GM21737 (cell line): ENCODE results near the gene PCDH9.

ENCODE experiments used
- ATAC-seq: cut with Tn5 transposase; IDR thresholded peaks from one replicate; pipeline ENCODE4 v1.9.1; 2021; ENCODE audit warnings: mild to moderate bottlenecking, moderate library complexity; ENCODE audit not compliant: unreplicated experiment

PCDH9 gene

DNA sequence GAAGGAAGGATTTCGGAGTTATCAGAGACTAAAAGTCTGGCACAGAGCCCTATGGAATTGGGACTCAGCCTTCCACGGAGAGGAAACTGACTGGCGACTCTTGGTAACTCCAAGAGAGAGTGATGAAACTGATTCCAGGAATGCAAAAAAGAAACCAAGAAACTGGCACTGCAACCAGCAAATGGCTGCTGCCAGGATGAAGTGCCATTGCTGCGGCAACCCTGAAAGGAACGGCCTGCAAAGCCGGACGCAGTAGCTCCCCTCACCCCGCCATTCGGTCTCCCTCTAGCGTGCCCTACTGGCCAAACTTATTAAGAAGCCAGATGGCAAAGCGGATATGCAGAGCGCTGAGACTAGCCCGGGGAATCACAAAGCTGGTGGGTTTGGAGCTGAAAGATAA is 236.0 kb downstream of the PCDH9 start:
- peak; percentile 74 for ATAC-seq

DNA sequence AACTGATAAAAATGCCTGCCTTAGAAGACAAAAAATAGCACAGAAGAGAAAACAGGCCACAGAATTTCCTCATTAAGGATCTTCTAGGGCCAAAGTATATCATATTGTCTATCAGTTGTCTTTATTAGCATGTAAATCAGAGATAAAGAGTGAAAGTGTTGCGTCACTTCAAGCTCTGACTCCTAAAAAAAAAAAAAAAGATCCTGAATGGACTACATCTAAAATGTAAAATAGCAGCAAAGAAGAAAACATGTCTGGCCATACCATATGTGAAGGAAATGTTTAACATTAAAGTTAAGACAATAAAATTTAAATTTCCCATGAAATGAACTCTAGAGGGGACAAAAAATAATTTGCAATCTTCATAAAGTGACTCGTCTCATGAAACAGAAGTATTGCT is 237.4 kb downstream of the PCDH9 start:
- ATAC-seq = no peak

DNA sequence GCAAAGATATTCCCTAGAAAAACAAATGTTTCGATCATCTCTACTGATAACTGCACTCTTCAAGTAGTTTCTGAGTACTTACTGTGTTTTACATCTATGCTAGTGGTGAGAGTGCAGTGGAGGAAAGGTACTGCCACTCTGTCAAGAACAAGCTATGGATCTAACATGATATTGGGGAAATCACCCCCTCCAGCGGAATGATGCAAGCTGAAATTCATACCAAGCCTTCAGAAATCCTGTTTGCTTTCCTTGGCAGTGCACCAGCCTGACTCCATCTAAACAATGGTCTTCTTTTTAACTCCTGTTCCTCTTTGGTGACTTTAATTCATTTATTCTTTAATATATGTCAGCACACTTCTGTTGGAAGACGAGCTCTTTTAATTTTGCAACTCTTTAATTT is 238.0 kb downstream of the PCDH9 start:
- no peak for ATAC-seq

DNA sequence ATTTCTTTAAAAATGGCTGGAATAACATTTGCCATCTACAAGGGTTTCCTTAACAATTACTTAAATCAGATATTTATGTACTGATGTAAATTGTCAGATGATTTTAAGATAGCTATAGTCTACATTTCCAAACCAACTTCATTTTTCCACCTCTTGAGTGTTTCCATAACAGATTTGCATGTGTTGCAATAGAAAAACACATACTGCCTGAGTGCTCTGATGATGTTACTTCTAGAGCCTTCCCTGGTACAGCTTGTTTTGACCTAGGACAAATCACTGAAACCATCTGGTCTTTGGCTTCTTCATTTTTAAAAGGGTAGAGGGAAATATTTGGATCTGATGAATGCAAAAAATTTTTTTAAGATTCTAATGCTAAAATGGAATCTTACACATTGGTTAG is 245.9 kb downstream of the PCDH9 start:
- ATAC-seq = no peak

DNA sequence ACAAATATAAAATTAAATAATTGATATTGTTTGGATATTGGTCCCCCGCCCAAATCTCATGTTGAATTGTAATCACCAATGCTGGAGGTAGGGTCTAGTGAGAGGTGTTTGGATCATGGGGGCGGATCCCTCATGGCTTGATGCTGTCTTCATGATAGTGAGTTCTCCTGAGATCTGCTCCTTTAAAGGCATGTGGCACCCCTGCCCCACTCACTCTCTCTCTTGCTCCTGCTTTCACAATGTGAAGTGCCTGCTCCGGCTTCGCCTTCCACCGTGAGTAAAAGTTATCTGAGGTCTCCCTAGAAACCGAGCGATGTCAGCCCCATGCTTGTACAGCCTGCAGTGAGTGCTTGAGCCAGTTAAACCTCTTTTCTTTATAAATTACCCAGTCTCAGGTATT is 248.2 kb downstream of the PCDH9 start:
- ATAC-seq = no peak

DNA sequence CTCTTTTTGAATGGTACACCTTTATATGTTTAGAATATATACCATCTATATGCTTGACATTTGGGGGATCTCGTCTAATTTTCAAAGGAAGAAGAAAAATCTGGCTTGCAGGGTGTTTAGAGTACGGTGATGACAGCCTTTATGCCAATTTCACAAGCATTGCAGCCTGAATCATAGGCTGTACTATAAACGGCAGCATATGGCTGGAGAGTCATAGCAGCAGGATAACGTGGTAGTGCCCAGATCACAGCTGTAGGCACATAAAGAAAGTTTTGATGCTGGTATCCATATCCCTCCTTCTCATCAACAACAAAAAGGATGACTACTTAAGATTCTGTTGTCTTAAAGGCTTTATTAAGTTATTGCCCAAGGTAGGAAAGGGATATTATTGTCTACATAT is 253.0 kb downstream of the PCDH9 start:
- no peak for ATAC-seq

DNA sequence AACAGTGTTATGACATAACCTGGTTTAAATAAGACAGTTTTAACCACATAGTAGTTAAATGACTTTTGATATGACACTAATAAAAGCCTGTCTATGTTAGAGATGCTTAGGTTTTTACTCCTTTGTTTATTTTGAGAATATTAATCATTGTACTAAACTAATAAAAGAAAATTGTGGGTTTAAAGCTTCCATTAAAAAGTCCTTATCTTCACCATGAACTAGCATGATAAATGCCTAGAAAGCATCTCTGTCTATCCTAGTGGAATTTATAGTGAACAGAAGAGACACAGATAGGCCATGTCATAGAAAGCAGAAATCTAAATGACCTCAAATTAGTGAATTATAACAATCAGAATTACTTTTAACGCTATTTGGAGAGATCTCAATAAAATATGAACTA is 255.2 kb downstream of the PCDH9 start:
- ATAC-seq = no peak

DNA sequence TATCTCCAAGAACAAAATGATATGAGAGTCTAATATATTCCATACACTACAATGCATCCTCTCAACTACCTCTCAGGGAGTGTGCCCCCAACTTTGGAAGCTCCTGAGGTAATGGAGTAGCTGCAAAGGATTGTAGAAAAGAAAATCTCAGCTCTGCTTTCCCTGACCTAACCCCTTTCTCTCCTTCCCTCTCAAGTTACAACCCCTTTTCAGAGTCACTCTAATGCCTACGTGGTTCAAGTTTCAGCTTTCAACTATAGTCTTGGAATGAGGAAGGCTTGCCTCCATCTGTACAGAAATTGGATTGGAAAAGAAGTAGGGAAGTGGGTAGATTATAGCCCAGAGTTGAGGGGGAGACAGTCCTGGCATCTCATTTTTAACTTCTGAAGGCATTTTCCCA is 256.0 kb downstream of the PCDH9 start:
- ATAC-seq = no peak

DNA sequence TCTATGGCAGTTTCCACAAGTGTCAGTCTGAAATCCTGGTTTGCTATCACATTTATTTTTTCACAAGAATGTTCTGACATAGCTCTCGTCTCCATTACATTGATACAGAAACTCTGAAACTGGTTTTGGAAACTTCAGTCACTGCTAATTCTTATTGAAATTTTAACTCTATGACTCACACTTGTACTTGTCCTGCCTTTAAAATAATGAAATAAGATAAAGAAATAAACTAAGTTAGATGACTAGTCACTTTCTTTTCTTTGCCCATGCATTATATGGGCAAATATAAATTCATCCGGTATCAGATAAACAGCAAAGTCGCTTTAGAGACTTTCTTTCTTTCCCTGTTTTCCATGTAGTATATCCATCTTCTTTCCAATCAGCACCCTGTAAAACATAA is 257.5 kb downstream of the PCDH9 start:
- ATAC-seq = no peak

DNA sequence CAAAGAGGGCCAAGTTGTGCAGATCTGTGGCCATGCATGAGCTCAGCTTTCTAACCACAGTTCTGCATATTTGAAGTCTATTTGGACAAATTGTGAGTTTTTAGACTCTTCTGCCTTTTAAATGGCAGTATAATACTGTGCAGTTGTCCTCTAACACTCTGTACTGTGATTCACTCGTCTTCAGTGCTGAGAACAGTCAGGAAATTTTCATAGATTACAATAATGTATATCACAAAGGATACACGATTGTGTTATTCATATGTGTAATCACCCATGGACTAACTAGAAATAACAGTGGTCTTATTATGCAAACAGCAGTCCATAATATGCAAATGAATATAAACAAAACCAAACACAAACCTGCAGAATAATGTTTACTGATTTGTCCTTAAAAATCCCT is 259.1 kb downstream of the PCDH9 start:
- no peak for ATAC-seq

DNA sequence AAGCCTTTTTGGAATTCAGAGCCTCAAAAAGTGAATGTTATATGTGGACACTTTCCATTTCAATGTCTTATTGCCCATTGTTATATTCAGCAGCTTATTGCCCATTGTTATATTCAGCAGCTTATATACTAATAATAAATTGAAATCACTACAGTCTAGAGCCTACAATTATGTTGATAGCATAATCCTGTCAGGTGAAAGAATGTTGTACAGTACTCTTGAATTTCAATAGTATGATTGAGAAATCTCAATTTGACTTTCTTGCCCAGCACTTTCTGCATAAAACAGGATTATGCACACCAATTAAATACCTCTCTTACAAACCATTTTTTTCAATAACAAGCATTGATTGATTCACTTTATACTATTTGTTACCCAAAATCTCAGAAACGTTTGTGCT is 260.8 kb downstream of the PCDH9 start:
- ATAC-seq = no peak

DNA sequence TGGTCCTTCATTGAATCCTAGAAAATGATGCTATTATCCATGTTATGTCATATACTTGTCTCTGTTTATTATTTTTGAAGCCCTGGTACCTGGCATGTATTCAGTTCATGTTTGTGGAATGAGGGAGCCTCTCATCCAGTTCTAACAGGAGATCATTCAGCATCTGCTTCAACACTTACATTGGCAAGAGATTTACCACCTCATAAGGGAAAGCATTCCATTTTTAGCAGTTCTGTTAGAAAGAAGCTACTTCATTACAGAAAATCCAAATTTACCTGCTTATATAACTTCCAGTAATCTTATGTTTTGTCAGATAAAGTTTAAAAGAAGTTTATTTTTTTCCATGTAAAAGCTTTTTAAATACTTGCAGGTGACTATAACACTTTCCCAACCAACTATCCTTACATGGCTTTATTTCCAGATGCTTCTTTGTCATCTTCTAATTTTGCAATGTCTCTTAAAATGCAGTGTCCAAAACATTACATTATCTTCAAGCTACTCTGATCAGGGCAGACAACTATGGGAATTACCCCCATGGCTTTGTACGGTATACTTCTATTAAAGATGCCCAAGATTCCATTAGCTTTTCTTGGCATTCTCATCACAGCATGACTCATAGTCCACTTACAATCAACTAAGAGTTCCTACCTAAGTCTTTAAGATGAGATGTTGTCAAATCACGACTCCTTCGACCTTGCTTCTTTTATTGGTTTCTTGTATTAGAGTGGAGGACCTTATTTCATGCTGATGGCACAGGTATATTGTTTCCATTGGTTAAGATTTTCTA is 262.1 kb downstream of the PCDH9 start:
- ATAC-seq = no peak

DNA sequence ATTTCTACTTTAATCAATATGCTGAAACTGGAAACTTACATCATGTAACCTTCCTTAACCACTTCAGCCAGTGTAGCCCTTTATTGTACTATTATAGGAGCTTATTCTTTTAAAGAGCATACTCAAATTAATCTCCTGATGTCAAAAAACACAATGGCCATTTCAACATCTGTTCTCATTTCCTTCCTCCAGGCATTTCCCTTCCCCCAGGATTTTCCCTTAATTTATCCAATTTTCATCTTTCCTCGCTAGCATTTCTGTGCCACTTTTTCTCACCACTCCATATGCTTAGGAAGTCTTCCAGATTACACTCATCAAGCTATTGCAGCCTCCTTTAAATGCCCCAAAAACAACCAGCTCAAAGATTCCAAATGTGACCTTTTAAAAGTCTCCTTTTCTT is 265.0 kb downstream of the PCDH9 start:
- ATAC-seq = no peak

DNA sequence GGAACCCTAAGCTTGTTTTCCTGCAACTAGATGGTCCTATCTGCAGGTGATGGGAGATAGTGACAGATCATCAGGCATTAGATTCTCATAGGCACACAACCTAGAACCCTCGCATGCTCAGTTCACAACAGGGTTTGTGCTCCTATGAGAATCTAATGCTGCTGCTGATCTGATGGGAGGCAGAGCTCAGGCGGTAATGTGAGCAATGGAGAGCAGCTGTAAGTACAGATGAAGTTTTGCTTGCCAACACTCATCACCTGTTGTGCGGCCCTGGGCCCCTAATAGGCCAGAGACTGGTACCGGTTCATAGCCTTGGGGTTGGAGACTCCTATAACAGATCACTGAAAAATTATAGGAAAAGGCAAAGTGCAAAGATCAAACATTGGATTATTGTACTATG is 267.2 kb downstream of the PCDH9 start:
- ATAC-seq = no peak

DNA sequence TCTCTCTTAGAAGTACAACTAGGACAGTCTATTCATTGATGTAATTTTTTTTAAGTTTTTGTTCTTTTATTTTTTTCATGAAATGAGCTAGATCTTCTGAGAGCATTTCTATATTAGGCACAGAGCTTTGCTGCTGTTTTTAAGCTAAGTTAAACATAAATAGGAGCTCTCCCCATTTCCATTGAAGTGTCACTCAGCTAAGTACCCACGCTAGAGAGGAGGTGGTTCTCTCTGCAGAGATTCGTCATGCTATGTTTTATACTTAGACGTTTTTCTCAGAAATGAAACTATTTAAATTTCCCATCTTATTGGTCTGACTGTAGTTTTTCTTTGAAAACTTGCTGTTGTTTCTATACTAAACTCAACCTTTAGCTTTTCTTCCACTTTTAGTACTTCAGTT is 271.5 kb downstream of the PCDH9 start:
- no peak for ATAC-seq

DNA sequence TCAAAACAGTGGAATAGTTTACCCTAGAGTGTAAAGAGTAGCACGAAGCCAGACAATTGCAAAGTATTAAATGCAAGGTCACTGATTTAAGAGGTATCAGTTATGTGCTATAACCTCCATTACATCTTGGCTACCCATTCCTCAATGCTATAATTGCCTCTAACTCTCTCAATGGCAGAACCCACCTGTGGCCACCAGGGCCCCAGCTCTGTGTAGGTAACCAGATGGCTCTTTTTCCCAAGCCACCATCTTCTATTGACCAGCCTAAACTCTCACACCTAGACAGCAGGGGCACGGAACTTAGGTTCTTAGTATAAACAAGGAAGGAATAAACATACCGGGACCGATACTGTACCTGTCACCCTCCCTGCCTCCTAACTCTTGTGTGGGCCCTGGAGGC is 277.6 kb downstream of the PCDH9 start:
- no peak for ATAC-seq

DNA sequence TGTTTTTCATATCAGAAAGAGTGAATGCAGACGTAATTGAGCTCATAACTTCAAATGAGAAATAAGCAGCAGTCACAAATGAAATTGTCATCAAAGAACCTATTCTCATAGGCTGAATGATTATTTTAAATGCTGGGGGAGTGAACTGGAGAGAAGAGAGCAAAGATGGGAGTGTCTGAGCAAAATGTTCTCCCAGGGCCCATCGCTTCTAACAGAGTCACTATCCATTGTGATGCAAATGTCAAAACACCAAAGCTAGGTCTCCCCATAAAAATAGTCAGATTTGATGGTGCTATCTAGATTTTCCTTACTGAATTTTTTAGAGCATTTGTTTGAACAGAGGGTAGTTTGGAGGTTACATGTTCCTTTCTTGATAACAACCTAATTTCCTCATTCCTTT is 278.7 kb downstream of the PCDH9 start:
- no peak for ATAC-seq

DNA sequence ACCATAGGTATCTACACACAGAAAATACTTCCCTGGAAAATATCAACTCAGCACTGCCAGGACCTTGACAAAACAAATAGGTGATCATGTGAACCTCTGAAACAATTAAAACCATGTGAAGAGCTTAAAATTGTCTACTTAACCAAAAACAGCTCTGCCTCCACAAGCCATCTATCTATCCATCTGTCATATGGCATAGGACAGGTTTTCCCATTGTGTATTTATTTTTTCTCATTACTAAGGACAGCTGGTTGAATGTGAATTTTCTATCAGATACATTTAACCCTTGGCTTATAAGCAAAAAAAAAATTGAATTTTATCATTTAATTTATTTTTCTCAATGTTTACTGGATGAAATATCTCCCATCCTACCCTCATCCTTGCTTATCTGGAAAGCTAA is 279.5 kb downstream of the PCDH9 start:
- no peak for ATAC-seq

DNA sequence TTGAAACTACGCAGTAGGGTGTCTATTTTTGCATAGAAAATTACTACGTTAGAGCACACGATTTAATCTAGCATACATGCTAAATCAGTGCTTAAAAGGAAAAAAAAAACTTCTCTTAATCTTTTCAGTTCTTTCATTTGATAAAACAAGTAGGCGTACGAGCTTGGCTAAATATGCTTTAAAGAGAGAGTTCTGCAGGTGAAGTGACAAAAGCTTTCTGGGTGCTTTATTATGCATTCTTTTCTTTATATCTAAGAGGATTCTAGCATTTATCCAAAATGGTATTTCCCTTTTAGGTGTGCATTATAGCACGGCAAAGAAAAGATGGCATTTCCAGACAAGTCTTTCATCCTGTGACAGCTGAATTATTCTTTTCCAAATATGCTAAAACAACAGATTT is 281.2 kb downstream of the PCDH9 start:
- ATAC-seq = no peak

DNA sequence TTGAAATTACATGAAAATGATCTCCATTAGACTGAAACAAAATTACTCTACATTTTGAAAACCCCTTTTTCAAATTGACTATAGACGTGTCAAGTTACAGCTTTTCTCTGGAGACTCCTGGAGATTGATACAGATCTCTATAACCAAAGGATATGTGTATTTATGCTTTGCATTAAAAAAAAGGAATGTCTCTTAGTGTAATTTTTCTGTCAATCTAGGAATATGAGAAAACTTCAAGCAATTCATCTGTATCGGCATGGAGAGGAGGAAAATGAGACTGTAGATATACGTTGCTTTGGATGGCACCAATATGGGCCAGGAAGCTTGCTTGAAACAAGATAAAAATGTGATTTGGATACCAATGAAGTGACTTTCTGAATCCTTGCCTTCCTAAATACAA is 286.6 kb downstream of the PCDH9 start:
- ATAC-seq = no peak

DNA sequence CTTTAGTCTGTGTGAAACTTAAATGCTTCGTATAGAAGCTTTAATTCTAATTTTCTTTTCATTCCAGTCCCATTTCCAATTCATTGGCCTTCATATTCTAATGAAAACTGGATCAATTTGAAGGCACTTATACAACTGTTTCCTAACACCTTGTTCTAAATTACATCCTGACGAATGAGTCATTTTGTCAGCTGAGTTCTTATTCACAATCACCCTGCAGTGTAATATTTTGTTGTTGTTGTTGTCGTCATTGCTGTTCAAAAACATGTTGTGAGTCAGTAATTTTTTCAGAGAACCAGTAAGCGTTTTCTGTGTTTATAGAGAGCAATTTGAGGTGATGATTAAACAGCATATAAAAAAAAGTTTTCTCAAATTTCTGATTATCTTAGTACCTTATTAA is 290.0 kb downstream of the PCDH9 start:
- no peak for ATAC-seq

DNA sequence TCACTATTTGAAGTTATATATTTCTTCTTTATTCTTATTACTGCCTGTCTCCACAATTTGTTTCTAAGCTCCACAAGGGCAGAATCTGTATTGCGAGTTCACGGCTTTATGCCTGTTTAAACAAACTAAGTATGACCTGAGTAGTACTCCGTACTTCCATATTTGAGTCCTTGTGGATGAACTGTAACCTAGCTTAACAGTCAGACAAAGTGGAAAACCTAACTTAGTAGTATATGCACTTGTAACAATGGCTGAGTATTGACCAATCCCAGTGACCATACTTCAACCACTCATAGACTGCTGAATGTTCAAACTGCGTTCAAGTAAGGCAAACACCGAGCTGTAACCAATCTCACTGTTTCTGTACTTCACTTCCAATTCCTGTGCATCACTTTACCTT is 292.7 kb downstream of the PCDH9 start:
- no peak for ATAC-seq

DNA sequence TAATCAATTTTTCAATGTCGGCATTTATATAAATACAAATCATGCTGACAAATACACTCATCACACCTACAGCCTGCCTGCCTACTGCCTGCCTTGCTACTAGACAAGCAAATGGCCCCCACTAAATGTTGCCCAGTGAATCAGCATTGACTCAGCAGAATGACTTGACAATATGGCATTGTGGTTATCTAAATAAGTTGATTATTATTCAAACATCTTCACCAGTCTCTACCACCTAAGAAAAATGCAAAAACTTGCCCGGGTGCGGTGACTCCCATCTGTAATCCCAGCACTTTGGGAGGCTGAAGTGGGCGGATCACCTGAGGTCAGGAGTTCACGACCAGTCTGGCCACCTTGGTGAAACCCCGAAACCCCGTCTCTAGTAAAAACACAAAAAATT is 296.1 kb downstream of the PCDH9 start:
- ATAC-seq = no peak
